OCI-LY1 (cell line): ENCODE measurements around the gene PARD6B.

Source experiments
- H2AFZ ChIP-seq: fragments of 200-600 bp; sonication (generic), shearing (Covaris generic); 2 replicates; pipeline ENCODE4 v1.6.0; 2014; ENCODE audit warnings: antibody characterized with exemption, mild to moderate bottlenecking, low read length
- H3F3A ChIP-seq: fragments of 200-600 bp; sonication (generic), shearing (Covaris generic); 2 replicates; pipeline ENCODE4 v1.6.0; 2014; ENCODE audit warnings: mild to moderate bottlenecking, antibody characterized with exemption, low read length, moderate library complexity; ENCODE audit not compliant: insufficient read depth
- H3K27ac ChIP-seq: fragments of 200-600 bp; sonication (generic); 2 replicates; pipeline ENCODE4 v1.5.1; 2014; ENCODE audit warnings: low read length, mixed run types, mild to moderate bottlenecking, low read depth; ENCODE audit not compliant: poor library complexity, severe bottlenecking
- H3K27me3 ChIP-seq: fragments of 200-600 bp; sonication (generic); 2 replicates; pipeline ENCODE4 v1.6.0; 2014; ENCODE audit warnings: antibody characterized with exemption, mild to moderate bottlenecking, low read length, moderate library complexity; ENCODE audit not compliant: insufficient read depth
- H3K36me3 ChIP-seq: fragments of 200-600 bp; sonication (generic); 2 replicates; pipeline ENCODE4 v1.6.1; 2014; ENCODE audit warnings: mild to moderate bottlenecking, antibody characterized with exemption, low read length, moderate library complexity, mixed read lengths; ENCODE audit not compliant: insufficient read depth
- H3K4me1 ChIP-seq: fragments of 200-600 bp; sonication (generic); 2 replicates; pipeline ENCODE4 v1.5.1; 2014; ENCODE audit warnings: mild to moderate bottlenecking, low read length, moderate library complexity; ENCODE audit not compliant: insufficient read depth, severe bottlenecking
- H3K4me2 ChIP-seq: fragments of 200-600 bp; sonication (generic), shearing (Covaris generic); 2 replicates; pipeline ENCODE4 v1.6.1; 2014; ENCODE audit warnings: low read length
- H3K4me3 ChIP-seq: fragments of 200-600 bp; sonication (generic); 2 replicates; pipeline ENCODE4 v1.5.1; 2014; ENCODE audit warnings: low read length, low read depth, mild to moderate bottlenecking, mixed read lengths; ENCODE audit not compliant: poor library complexity, severe bottlenecking
- H3K79me2 ChIP-seq: fragments of 200-600 bp; shearing (Covaris generic); 2 replicates; pipeline ENCODE4 v1.6.1; 2016; ENCODE audit warnings: mixed run types, low read length, mixed read lengths; ENCODE audit not compliant: insufficient read depth
- H3K9ac ChIP-seq: fragments of 200-600 bp; sonication (generic), shearing (Covaris generic); 2 replicates; pipeline ENCODE4 v1.6.1; 2014; ENCODE audit warnings: mild to moderate bottlenecking, low read length, mixed read lengths
- H3K9me2 ChIP-seq: fragments of 200-600 bp; sonication (generic), shearing (Covaris generic); 2 replicates; pipeline ENCODE4 v1.6.1; 2014; ENCODE audit warnings: low read depth, mild to moderate bottlenecking, low read length, mixed read lengths
- H3K9me3 ChIP-seq: fragments of 200-600 bp; shearing (Covaris generic); 2 replicates; pipeline ENCODE4 v1.6.1; 2014; ENCODE audit warnings: low read length, mixed read lengths
- H4K20me1 ChIP-seq: fragments of 200-600 bp; sonication (generic), shearing (Covaris generic); 2 replicates; pipeline ENCODE4 v1.6.0; 2016; ENCODE audit warnings: mild to moderate bottlenecking, low read length; ENCODE audit not compliant: insufficient read depth
- EZH2 ChIP-seq: fragments of 200-600 bp; sonication (generic), shearing (Covaris generic); IDR thresholded peaks from 2 replicates; pipeline ENCODE4 v1.8.0; 2017; ENCODE audit warnings: borderline replicate concordance, mixed run types, mild to moderate bottlenecking, antibody characterized with exemption, low read length, moderate library complexity, mixed read lengths
- TF ChIP-seq, protein P1 (sequence below): fragments of 200-600 bp; sonication (generic), shearing (Covaris generic); IDR thresholded peaks from 2 replicates; pipeline ENCODE4 v1.5.1; 2017; ENCODE audit warnings: mild to moderate bottlenecking, antibody characterized with exemption, low read length, moderate library complexity, mixed read lengths

The PARD6B gene

GRCh38 chr20:50704971-50705370, 26.4 kb upstream of the PARD6B start:
- Histone ChIP-seq H3K4me1 (no peaks in the 10 kb centered on the region), H3K36me3 (no peaks in the 10 kb centered on the region), H4K20me1 (no peaks in the 10 kb centered on the region), H2AFZ (no peak overlapping the region), H3K79me2 (no peaks in the 10 kb centered on the region), H3K9me3 (no peaks in the 10 kb centered on the region), H3K27ac (no peak overlapping the region), H3K9me2 (no peaks in the 10 kb centered on the region), H3K9ac (no peak overlapping the region), H3K27me3 (no peaks in the 10 kb centered on the region), H3F3A (no peaks in the 10 kb centered on the region), H3K4me3 (no peak overlapping the region), H3K4me2 (no peak overlapping the region)
- TF ChIP-seq, protein P1, sequence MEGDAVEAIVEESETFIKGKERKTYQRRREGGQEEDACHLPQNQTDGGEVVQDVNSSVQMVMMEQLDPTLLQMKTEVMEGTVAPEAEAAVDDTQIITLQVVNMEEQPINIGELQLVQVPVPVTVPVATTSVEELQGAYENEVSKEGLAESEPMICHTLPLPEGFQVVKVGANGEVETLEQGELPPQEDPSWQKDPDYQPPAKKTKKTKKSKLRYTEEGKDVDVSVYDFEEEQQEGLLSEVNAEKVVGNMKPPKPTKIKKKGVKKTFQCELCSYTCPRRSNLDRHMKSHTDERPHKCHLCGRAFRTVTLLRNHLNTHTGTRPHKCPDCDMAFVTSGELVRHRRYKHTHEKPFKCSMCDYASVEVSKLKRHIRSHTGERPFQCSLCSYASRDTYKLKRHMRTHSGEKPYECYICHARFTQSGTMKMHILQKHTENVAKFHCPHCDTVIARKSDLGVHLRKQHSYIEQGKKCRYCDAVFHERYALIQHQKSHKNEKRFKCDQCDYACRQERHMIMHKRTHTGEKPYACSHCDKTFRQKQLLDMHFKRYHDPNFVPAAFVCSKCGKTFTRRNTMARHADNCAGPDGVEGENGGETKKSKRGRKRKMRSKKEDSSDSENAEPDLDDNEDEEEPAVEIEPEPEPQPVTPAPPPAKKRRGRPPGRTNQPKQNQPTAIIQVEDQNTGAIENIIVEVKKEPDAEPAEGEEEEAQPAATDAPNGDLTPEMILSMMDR: no peak
- no peak for TF ChIP-seq EZH2

DNA sequence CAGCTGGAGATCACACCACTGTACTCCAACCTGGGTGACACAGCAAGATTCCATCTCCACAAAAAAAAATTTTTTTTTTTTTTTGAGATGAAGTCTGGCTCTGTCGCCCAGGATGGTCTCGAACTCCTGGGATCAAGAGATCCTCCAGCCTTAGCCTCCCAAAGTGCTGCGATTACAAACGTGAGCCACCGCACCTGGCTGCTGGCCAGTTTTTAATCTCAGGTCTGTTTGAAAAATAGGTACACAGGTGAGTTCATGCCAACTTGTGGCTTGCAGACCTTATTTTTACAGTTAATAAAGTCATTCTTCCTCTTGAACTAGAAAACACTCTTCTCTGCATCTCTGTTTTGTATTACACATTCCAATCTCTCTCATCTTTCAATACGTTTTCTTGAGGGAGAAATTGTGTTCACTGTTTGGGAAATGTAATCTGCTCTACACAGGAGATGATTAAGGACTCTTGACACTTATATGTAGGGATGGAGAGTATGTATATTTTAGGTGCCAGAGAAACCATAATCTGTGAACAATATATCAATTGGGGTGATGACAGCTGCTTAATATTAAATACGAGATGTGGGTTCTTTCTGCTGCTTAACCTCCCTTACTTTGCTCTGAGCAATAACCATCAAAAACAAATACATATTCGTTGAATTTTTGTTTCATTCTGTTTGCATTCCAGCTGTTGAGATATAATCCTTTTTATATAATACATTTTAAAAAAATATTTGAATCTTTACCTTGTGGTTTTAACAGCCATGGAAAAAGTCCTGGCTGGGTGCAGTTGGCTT, 22.3 kb upstream of the PARD6B start:
- H3K27ac ChIP-seq: no peak overlapping the region
- H3K9me2 ChIP-seq: no peaks in the 10 kb centered on the region
- H3K9me3 ChIP-seq: no peaks in the 10 kb centered on the region
- H3K36me3 ChIP-seq: no peaks in the 10 kb centered on the region
- no peaks in the 10 kb centered on the region for H3K27me3 ChIP-seq
- H3K4me3 ChIP-seq: no peak overlapping the region
- no peaks in the 10 kb centered on the region for H4K20me1 ChIP-seq
- H2AFZ ChIP-seq: no peak overlapping the region
- TF ChIP-seq EZH2: no peak
- TF ChIP-seq, protein P1: no peak
- H3K9ac ChIP-seq: no peak overlapping the region
- H3K4me1 ChIP-seq: no peaks in the 10 kb centered on the region
- H3F3A ChIP-seq: no peaks in the 10 kb centered on the region
- no peaks in the 10 kb centered on the region for H3K79me2 ChIP-seq
- no peak overlapping the region for H3K4me2 ChIP-seq

DNA sequence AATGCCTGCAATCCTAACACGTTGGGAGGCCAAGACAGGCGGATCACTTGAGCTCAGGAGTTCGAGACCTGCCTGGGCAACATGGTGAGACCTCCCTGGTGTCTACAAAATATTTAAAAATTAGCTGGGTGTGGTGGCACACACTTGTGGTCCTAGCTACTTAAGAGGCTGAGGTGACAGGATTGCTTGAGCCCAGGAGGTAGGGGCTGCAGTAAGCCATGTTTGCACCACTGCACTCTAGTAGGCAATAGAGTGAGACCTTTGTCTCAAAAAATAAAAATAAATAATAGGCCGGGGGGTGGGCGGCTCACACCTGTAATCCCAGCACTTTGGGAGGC, 21.8 kb upstream of the PARD6B start:
- H3K9ac ChIP-seq: no peak overlapping the region
- H3K27ac ChIP-seq: no peak overlapping the region
- TF ChIP-seq, protein P1: no peak
- TF ChIP-seq EZH2: no peak
- H3K27me3 ChIP-seq: no peaks in the 10 kb centered on the region
- H3K9me2 ChIP-seq: no peaks in the 10 kb centered on the region
- no peaks in the 10 kb centered on the region for H3F3A ChIP-seq
- no peaks in the 10 kb centered on the region for H3K4me1 ChIP-seq
- no peaks in the 10 kb centered on the region for H4K20me1 ChIP-seq
- no peaks in the 10 kb centered on the region for H3K36me3 ChIP-seq
- no peak overlapping the region for H3K4me2 ChIP-seq
- H3K79me2 ChIP-seq: no peaks in the 10 kb centered on the region
- no peak overlapping the region for H2AFZ ChIP-seq
- H3K4me3 ChIP-seq: no peak overlapping the region
- H3K9me3 ChIP-seq: no peaks in the 10 kb centered on the region
